Forelimb muscle (tissue), 1 donor: ENCODE data around the gene CAMK2N2. TPM values are rescaled to one million over a fixed set of nuclear protein-coding genes. Genes with fewer than 3 reads are reported as not detected.
A peak's percentile ranks its signal among the peaks of the same experiment; 100 is the strongest.
"Not testable (repeated sequence)": the region's sequence is repeated elsewhere in the genome, so short reads cannot be mapped to it uniquely, and the experiment has no call there.

Experiments used
- DNase-seq: peaks from one replicate; pipeline ENCODE4 v3.0.0-alpha.2; 2013; ENCODE audit warnings: low read depth
- polyA plus RNA-seq: library from polyadenylated mRNA; unstranded; fragments of 120-200 nt; gene quantifications from one replicate; pipeline ENCODE4 v1.2.1, GENCODE V29; 2013; ENCODE audit not compliant: insufficient read length

The CAMK2N2 gene
- polyA plus RNA-seq, 1 donor, result not detected

DNA sequence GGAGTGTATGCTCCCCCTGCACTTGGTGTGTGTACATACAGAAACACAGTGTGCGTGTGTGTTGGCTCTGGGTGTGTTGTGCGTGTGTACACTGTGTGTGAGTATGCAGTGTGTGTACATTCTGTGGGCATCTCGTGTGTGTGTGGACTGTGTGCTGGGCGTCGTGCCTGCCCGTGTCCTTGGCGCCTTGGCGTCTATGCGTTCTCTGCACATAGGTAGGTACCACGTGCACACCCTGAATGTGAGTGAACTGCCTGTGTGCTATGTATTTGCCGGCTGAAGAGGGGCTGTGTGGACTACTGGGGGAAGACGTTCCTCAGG, 14.0 kb upstream of the CAMK2N2 start:
- no peak for DNase-seq

DNA sequence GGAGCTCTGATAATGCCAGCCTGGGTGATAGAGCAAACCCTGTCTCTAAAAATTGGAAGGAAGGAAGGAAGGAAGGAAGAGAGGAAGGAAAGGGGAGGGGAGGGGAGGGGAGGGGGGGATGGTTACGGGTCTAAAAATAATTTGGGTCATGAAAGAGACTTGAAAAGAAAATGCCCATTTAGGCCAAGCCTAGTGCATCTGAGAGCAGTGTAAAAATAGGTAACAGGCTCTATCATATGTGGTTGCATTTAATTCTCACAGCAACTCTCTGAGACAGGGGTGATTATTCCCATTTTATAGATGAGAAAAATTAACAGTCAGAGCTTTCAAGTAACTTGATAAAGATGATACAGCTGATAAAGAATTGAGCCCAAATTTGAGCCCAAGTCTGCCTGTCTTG, 10.9 kb upstream of the CAMK2N2 start:
- no peak for DNase-seq

DNA sequence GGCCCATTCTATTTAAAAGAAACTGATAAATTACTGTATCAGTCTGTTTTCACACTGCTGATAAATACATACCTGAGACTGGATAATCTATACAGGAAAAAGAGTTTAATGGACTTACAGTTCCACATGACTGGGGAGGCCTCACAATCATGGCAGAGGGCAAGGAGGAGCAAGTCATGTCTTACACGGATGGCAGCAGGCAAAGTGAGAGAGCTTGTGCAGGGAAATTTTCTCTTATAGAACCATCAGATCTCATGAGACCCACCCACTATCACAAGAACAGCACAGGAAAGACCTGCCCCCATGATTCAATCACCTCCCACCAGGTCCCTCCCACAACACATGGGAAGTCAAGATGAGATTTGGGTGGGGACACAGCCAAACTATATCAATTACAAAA, 5.9 kb upstream of the CAMK2N2 start:
- not testable (repeated sequence) for DNase-seq

DNA sequence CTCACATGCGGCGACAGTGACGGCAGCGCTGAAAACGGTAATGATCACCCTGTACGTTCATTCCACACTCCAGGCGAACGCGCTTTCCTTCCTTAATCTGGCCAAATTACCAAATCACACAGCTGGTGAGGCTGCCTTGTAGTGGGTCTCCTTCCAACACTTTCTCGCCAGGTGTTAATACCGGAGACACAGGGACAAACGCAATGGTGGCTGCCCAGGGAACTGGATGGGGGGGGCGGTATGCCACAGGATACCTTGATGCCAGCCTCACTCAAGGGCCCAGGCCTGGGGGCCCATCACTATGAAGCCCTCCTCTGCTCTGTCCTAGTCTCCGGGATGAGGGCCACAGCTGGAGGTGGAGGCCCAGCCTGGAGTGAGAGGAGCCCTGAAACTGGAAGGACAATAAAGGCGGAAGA, 1.4 kb upstream of the CAMK2N2 start:
- DNase-seq, result no peak

DNA sequence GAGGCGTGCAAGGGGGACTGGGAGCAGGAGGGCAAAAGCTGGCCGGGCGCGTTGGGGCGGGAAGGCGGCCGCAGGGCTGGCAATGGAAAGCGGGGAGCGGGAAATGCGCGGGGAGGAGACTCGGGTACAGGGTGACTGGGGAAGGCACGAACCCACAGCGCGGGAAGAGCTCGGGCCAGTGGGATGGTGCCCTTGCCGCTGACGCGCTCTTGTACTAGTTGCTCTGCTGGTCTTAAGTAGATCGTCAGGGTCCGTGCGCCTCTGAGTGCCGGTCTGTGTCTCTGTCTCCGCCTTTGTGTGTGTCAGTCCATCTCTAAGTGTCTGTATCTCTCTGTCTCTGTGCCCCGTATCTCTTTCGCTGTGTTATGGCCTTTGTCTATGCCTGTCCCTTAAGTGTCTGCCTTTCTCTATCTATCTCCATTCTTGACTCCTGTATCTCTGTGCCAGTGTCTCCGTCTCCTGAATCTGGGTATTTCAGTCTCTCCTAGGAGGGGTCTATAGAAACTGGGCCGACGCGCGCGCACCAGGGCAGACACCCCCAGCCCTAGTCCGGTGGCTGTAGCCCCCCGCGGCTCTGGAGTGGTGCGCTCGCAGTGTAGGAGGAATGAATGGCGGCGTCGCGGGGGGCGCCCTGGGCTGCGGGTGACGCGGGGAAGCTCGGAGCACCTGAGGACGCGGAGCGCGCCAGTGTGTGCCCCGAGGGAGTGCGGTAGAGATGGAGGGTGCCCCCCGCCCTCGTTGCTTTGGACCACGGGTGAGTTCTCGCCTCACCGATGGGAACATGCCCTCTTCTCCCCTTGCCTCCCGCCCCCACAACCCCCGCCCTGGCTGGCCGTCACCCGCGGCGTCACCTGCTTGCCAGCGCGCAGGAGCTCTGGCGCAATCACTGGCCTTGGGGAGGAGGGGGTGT, 756 bp upstream of the CAMK2N2 start:
- DNase-seq, result no peak

DNA sequence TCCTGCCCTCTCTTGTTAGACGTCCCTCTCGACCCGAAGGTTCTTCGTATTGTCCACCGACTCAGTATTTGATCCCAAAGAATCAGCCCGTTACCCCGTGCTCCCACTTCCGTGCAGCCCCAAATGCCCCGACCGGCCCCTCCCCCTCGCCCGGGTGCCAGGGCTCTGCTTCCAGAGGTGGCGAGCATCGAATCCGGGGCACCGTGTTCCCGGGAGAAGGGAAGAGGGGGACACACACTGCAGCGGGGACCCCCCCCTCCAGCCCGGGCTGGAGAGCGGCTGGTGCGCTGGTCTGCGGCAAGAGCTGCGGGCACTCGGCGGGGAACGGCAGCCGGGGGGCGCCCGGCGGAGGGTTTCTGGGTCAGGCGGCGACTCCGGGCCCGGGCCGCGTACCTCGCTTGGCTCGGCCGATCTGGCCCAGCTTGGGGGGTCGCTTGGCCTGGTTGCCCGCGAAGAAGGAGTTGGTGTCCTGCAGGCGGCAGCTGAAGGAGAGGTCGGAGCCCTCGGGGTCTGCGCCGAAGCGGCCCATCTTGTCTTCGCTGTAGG, 556 bp downstream of the CAMK2N2 start:
- DNase-seq, result no peak

DNA sequence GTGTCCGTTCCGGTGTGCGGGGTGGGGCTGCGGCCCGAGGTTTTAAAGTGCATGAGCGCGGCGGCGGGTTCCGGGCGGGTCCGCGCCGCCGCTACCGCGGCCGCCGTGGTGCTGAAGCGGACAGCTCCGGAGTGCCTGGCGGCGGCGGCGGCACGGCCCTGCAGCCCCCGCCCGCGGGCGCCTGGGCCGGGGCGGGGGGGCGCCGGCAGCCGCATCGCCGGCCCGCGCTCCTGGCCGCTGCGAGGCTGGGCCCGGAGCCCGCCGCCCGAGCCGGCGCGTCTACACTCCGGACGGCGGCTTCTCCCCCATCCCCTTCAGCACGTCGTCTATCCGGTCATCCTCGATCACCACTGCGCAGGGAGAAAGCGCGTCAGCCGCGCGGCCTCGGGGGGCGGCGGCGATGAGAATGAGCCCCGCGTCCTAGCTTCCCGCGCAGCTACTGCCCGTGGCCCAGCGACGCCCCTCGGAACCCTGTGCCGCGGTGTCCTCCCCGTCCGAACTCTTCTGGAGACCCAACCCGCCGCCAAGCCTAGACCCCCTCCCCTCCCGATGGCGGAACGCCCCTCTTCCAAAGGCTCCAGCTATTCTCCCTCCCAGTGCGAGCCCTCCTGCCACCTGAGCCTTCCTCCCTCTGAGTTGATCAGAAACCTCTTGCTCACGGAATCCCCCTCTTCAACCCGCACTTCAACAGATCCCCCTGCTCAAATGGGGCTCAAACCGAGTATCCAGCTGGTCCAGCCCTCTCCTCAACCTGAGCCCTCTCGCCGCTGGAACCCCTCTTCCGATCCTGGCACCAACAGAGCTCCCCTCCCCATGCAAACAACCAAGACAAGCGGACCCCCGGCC, 1.3 kb downstream of the CAMK2N2 start:
- DNase-seq, result no peak

DNA sequence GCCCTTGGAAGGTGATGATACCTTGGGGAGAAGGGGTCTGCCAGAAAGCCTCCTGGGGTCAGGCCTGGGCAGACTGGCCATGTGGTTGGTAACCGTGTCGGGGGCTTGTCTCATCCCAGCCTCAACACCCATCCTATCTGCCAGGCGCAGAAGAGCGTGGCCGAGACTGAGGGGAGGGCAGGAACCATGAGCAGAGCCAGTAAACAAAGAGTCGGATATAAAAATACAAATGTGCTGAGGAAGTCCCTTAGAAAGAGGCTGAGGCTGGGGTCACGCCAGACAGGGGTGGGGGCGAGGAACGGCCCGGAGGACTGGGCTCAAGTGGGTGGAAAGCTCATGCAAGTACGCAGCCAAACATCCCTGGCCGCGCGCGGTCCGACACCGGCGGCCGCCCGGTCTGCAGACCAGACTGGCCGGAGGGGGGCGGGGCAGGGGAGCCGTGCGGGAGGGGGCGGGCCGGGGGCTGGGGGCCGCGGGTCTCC, 1.9 kb downstream of the CAMK2N2 start:
- DNase-seq, result no peak

DNA sequence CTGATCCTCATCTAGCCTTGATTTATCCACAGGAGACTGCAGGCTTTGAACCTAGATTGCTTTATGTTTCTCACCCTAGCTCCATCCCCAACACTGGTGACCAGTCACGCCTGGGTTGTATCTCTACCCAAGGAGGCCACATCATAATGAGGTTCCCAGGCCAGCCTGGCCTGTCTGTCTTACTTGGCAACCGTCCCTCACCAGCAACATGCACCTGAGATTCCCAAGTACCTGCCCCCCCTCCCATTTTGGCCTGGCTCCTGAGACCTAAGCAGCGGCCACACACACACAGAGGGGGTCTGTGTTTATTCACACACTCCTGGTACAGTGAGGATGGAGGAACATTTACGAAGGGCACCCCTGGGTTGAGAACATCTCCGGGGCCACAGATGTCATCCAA, 2.4 kb downstream of the CAMK2N2 start:
- DNase-seq, result no peak

DNA sequence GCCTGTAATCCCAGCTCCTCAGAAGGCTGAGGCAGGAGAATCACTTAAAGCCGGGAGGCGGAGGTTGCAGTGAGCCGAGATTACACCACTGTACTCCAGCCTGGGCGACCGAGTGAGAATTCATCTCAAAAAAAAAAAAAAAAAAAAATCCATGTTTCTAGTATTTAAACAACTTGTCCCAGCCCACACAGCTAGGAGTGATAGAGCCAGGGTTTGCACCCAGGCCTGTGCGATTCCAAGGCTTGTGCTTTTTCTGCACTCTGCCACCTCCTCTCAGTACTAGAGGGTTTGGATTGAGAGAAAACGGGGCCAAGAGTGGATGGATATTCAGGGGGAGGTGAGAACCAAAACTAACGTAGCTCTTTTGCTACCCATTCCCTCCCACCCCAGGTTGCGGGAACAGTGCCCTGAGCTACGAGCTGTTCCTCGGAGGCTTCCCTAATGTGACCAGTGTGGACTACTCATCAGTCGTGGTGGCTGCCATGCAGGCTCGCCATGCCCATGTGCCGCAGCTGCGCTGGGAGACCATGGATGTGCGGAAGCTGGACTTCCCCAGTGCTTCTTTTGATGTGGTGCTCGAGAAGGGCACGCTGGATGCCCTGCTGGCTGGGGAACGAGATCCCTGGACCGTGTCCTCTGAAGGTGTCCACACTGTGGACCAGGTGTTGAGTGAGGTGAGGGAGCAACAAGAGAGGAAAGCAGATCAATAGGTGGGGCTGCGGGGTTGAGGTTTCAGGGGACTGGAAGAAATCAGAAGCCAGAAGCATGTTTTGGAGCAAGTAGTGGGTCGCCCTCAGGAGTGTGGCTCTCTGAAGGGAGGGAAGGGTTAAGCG, 4.1 kb downstream of the CAMK2N2 start:
- DNase-seq, result no peak

DNA sequence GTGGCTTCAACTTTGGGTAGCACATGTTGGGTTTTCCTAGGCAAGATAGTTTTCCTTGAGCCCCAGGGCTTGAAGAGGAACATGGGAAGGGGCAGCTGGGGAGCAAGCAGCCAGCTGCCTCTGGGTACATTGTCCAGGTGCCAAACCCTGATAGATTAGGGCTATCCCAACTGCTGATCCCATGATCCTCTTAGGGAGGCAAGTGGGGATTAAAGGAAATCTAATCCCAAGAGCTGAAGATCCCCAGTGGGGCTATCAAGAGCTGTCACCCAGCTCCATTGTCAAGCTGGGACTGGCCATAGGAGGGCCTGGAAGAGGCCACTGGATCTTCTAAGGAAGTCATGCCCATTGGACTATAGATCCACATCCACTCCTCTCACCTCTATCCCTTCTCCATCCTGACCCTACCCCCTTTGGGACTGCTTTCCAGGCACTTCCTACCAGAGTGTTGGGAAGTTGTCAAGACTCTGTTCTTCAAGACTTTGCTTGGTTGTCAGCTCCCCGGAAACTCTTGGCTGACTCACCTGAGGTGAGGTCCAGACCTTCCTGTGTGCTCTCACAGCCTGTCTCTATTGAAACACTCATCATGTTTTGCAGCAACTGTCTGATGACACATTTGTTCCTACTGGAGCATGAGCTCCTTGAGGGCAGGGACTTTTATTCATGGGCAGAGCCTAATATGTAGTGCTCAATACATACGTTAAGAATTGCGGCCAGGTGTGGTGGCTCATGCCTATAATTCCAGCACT, 5.9 kb downstream of the CAMK2N2 start:
- DNase-seq, result no peak

DNA sequence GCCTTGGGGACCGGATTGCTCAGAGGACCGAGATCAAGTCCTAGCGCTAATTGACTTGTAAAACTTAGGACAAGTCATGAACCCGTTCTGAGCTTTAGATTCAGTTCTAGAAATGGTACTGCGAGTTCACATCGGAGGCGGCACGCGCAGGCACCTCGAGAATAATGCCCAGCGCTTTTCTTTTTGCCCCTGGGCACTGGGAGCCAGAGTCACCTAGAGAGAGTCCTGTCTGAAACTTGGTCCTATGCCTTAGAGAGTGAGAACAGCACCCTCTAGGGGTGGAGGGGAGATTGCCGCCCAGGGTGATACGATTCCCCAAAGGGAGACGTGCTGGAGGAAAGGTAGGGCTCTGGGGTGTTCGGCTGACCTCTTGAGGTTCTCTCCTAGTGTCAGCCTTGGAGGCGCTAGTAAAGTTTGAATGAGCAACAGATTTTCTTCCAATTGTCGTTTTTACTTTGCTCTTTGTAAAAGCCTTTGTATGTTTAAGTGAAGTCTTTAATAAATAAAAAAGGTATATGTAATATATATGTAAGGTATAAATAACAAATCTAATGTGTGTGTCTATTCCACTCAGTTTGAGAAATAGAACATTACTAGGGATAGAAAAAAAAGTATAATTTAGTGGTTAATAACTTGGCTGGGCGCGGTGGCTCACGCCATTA, 11.1 kb downstream of the CAMK2N2 start:
- DNase-seq, result no peak

DNA sequence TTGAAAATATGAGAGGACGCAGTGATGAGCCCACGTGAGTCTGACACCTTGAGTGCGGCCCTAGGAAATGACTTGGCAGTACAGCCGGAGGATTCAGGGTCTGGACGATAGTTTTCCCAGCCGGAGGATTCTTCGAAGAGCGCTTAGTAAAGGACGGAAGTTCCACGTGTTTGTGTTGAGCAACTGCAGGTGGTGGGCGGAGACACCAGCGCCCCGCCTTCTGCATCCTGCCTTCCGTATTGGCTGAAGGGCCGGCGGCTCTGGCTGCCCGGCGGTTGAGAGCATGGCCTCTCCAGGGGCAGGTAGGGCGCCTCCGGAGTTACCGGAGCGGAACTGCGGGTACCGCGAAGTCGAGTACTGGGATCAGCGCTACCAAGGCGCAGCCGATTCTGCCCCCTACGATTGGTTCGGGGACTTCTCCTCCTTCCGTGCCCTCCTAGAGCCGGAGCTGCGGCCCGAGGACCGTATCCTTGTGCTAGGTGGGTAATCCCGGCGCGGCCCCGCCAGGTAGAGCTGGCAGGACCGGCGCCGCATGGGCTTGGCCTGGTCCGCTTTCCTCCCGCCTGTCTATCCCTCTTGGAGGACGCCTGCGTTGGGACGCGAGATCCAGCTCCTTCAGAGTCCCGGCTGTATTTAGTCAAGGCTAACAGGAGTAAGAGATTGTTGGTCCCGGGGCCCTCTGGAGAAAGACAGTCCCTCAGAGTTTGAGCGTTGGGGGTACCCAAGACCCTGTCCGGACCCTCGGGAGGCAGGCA, 11.8 kb downstream of the CAMK2N2 start, which contains the start of gene EEF1AKMT4:
Gene EEF1AKMT4, plus strand, starts transcription at position 261 of the 755 bp plus-strand sequence. Its CDS starts 23 bp downstream, at position 284.
- DNase-seq, result peak; percentile 94

DNA sequence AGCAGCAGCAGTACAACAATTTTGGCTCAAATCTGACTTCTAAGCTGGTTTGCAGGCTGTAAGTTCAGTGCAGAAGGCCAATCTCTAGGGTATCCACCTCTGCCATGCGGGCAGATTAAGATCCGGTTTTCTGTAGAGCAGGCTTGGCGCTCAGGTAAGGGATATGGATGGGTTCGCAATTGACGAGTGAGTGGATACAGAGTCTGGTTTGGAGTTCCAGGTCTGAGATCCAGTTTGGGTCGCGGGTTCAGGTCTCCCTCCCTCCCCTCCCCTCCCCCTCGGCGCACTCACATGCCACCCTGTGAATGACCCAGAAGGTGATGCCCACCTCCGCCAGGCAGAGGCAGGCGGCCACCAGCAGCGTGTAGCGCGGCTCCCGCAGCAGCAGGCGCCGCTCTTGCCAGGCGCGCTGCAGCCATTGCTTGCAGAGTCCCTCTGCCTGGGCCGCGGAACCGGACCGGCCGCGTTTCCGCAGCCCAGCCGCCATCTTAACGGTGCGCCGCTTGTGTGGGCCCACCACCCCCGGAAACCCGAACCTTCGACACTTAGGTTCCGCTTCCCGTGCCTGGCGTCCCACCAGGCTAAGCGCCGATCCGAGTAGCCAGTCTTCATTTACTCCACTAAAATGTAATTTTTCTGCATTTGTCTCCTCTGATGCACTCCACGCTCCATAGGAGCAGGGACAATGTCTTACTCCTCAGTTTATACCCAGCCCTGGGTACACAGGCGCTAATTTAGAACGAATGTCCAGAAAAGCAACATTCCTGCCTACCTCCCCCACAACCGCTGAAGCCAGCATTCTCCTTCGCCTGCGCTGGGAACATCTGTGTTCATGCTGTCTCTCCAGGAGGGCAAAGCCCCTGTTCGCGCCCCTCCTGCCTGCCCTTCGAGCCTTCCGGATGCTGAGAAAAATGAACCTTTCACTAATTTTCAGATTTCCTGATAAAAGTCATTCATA, 12.6 kb downstream of the CAMK2N2 start, which contains the start of gene ALG3:
Gene ALG3, minus strand, starts transcription at position 509 of the 958 bp plus-strand sequence. Its CDS starts 22 bp downstream, at position 487.
- peak; percentile 46 for DNase-seq

DNA sequence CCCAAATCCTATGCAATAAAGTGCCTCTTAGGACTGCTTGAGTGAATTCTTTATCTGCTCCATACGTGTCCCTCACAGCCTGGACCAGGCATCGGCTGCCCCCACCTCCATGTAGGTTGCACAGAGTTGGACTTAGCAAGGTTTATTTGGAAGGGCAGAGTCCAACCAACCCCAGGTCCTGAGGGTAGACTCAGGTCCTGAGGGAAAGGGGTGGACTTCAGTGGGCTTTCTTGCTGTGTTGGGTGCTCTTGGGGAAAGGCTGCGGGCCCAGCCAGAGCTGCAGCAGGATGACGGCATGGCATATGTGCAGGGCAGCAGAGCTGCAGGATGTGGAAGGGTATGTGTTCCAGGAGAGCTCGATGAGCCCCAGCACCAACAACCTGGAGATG, 19.1 kb downstream of the CAMK2N2 start:
- DNase-seq, result no peak

DNA sequence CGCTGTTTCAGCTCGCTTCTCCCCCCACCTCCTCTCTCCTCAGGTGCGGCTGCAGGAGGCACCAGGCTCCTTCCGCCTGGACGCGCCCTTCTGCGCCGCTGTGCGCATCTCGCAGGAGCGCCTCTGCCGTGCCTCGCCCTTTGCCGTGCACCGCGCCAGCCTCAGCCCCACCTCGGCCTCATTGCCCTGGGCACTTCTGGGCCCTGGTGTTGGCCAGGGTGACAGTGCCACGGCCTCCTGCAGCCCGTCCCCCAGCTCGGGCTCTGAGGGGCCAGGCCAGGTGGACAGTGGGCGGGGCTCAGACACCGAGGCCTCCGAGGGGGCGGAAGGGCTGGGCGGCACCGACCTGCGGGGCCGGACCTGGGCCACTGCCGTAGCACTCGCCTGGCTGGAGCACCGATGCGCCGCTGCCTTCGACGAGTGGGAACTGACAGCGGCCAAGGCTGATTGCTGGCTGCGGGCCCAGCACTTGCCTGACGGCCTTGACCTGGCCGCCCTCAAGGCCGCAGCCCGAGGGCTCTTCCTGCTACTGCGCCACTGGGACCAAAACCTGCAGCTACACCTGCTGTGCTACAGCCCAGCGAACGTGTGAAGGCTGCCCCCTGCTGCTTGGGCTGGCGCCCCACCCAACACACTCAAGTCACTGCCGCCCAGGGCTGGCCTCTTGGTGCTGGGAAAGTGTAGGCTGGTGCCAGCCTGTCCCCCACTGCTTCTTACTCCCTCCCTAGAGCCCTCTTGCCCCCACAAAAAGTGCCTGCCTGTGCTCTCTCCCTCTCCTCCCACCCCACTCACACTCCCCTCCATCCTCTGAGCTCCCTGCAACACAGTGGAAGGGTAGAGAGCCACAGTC, 19.7 kb downstream of the CAMK2N2 start:
- no peak for DNase-seq

DNA sequence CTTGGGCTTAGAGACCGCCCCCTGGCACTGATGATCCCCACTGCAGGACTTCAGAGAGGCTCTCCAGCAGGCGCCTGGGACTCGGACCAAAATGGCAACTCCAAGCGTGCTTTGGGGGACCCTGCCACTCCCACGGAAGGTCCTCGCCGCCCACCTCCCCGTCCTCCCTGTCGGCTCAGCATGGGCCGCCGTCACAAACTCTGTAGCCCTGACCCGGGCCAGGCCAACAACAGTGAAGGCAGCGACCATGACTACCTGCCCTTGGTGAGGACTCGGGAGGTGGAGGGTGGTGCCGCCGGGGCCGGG, 20.3 kb downstream of the CAMK2N2 start:
- DNase-seq, result no peak
